Subcutaneous adipose tissue (tissue), 4 donors: Measurements from ENCODE around the gene MAB21L4. TPM values are rescaled to one million over a fixed set of nuclear protein-coding genes. Genes with fewer than 3 reads are reported as not detected.

Source experiments
- total RNA-seq, 4 donors: library from RNA; depleted of rRNA; stranded (reverse); fragments of >200 nt; gene quantifications; one replicate each; pipeline ENCODE4 v1.1.0, GENCODE V29; 2016
- TF ChIP-seq, protein P1 (sequence below): fragments of 450-650 bp; IDR thresholded peaks from one replicate; pipeline ENCODE4 v1.5.1; 2016; ENCODE audit warnings: low read depth, mild to moderate bottlenecking, control low read depth, antibody characterized with exemption, moderate library complexity

Gene MAB21L4
- total RNA-seq, 4 donors from 2014 or later: not detected

DNA sequence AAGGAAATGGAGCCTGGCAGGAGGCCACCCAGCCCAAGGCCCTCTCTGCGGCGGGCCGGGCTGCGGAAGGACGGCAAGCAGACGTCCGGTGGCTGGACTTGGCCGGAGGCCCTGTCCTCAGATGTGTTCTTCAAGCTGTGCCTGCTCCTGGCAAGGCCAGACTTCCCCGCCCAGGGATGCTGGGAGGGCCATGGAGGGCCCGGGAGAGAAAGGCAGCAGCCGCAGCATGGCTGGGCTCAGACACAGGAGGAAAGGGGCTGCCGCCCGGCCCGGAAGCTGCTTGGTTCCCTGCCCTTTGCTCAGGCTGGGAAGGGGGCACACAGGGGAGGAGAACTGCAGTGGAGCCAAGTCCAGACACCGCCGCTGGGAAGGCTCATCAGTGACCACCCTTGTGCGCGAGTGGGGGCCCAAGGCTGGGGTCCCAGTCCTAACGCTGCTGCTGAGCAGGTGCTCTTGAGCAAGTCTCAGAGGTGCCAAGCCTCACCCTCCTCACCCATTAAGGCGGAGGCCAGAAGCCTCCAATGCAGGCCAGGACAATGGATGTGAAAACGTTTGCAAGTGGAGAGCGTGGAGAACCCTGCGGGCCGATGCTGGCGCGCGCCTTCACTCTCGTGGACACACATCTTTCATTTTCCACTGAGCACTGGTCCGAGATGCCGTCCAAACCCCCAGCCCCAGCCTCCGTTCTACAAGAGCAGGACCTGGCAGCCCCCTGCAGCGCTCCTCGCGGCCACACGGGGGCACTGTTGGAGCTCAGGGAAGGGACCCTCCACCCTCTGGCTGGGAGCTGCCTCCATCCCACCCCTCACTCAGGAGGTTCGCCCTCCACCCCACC is 18.1 kb upstream of the MAB21L4 start:
- TF ChIP-seq, protein P1, sequence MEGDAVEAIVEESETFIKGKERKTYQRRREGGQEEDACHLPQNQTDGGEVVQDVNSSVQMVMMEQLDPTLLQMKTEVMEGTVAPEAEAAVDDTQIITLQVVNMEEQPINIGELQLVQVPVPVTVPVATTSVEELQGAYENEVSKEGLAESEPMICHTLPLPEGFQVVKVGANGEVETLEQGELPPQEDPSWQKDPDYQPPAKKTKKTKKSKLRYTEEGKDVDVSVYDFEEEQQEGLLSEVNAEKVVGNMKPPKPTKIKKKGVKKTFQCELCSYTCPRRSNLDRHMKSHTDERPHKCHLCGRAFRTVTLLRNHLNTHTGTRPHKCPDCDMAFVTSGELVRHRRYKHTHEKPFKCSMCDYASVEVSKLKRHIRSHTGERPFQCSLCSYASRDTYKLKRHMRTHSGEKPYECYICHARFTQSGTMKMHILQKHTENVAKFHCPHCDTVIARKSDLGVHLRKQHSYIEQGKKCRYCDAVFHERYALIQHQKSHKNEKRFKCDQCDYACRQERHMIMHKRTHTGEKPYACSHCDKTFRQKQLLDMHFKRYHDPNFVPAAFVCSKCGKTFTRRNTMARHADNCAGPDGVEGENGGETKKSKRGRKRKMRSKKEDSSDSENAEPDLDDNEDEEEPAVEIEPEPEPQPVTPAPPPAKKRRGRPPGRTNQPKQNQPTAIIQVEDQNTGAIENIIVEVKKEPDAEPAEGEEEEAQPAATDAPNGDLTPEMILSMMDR: no peak

DNA sequence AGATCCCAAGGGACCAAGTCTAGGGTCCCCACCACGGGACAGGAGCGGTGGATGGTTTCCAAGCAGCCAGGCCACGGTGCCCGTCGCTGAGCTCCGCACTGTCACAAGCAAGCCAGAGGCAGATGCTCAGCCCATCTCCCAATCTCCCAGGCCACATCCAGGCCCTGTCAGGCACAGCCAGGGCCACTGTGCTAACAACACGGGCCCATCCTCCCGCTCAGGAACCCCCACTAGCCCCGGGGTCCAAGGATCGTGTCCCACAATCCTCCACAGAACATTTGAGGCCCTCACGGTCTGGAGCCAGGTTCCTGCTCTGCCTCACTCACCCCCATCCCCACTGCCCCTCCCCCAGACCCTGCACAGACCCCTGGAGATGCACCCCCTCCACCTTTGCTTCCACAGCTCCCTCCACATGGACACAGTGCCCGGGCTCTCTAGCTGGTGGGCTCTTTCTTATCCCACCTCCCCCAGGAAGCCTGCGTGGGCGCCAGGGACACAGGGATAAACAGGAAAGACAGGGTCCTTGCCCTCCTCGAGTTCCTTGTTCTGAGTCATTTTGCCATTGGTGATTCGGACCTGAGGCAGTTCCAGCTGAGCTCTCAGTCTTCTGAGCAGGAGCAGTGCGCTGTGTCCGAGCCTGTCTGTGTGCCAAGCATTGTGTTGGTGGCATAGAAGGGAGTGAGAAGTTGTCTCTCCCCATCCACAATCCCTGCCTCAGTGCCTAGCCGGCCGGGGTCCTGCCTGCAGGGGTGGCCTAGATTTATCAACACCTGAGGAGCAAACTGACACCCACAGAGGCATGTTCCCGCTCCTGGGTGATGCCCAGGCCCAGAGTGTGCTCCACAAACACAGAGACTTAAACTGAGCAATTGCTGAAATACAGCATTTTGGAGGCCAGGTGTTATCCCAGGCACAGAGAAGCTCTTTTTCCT is 17.2 kb upstream of the MAB21L4 start:
- TF ChIP-seq, protein P1: no peak

DNA sequence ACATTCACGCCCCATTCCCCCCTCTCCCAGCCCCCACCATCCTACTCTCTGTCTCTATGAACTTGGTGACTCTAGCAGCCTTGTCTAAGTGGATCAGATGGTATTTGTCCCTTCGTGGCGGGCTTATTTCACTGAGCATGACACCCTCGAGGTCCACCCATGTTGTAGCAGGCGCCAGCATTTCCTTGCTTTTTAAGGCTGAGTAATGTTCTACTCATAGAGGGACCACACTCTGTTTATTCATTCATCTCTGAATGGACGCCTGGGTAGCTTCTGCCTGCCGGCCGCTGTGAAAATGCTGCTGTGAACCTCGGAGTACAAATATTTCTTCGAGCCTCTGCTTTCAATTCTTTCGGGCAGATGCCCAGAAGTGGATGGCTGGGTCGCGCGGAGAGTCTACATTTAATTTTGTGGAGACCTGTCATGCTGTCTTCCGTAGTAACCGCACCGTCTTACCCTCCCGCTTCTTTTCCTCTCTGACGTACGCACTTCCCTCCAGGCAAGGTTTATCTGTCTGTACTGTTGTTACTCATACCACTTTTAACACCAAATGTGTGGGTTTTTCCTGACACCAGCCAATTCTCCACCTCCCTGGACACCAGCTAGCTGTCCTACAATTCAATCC is 15.8 kb upstream of the MAB21L4 start:
- TF ChIP-seq, protein P1: no peak

DNA sequence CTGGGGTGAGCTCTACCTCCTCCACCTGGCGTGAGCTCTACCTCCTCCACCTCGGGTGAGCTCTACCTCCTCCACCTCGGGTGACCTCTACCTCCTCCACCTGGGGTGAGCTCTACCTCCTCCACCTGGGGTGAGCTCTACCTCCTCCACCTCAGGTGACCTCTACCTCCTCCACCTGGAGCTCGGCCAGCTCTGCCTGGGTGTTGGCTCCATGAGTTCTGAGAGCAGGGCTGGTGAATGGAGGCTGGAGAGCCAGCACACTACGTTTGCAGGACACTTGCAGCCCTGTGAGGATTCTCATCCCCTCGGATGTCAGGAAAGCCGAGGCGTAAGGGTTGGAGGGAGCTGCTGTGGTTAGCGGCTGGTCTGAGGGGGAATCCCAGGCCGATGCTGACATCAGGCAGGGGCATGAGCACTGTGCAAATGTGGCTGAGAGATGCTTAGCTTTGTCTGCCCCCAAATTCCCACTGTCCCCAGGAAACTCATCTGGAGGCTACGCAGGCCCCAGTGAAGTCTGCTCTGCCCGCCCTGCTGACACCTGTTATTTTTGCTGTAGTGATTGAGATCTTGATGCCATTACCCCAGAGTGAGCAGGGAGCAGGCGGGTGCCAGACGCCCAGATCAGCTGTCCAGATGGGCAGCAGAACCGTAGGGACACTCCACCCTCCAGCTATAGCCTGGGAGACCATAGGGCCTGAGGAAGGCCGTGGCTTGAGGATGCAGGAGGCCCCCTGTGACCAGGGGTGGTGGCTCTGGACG is 13.4 kb upstream of the MAB21L4 start:
- TF ChIP-seq, protein P1: no peak

DNA sequence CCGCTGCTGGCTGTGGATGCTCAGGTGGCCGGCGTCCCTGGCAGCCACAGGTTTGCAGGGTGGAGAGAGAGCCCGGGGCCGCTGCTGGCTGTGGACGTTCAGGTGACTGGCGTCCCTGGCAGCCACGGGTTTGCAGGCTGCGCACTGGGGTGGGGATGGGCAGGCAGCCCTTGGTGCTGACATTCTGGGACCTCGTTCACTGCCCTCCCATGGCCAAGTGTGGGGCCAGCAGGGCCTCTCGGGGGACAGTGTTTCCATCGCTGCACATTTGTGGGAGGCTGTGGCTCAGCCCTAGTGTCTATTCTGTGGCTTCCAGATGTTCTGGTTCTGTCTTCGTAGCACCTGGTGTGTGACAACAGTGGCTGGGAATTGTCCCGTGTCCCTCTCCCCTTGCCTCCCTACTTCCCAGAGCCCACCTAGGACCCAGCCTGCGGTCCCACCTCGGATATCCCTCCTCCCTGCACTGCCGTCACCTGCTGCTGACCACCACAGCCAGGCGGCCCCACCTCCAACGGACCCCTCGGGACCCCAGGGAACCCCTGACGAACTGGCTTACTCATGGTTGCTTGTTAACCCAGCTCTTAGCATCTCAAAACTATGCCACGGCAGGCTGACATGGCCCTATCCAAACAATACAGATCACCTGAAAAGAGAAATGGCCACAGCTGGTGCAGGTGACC is 11.1 kb upstream of the MAB21L4 start:
- TF ChIP-seq, protein P1: no peak

DNA sequence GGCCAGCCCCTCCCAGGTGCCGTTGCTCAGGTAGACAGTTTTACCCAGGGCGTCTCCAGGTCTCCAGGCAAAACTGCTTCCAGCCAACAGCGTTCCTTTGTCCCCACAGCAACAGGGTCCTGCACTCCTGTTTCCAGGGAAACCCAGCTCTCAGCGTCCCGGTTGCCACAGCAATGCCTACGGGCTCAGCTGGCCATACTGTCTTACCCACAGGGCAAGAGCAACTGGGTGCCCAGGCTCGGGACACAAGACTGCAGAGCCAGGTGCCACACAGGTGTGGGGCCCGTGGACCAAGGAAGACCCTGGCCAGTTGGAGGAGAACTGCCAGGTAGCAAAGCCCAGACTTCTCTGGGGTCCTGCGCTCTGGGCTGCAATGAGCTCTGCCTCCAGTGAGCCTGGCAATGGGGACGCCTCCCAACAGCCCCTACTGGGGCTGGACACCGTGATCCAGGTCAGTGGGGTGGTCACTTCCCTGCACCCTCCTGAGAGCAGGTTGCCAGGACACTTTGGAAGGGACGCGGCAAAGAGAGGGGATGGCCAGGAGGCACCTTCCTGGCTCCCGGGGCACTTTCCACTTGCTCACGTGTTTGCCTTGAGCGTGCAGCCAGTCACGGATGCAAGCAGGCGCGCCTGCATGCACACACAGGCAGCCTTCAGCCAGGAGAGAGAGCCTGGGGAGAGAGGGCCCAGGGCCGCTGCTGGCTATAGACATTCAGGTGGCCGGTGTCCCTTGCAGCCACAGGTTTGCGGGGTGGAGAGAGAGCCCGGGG is 10.4 kb upstream of the MAB21L4 start, which contains the start of gene CROCC2:
Gene CROCC2, plus strand, starts transcription at position 196 of the 770 bp plus-strand sequence. Its CDS starts 178 bp downstream, at position 374.
- TF ChIP-seq, protein P1: no peak
